Measurements from ENCODE around the gene ITPR1.

ITPR1 gene

DNA sequence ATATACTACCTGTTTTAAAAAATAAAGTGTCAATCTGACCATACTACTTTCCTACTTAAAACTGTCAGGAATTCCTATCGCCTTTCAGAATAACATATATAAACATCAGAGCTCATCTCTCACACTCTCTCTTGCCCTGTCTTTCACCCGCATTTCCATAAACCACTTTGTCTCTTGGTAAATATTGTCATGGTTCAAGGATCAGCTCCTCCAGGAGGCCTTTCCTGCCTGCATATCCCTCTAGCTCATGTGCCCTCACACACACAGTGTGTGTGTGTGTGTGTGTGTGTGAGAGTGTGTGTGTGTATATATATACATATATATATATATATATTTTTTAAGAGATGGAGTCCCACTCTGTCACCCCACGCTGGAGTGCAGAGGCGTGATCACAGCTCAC, 32.8 kb upstream of the ITPR1 start (continued):
- TF ChIP-seq ZEB2 (tag by site-specific recombination; IDR thresholded peaks at IDR 0.05) = no peak
- TF ChIP-seq ZSCAN23 (tag by site-specific recombination; IDR thresholded peaks at IDR 0.05) = no peak
- no peak for TF ChIP-seq ZNF354C (tag by site-specific recombination; IDR thresholded peaks at IDR 0.05; ENCODE audit: borderline replicate concordance, low read depth)
- no peak for TF ChIP-seq ZNF114 (tag by site-specific recombination; IDR thresholded peaks at IDR 0.05)
- TF ChIP-seq, protein P1, sequence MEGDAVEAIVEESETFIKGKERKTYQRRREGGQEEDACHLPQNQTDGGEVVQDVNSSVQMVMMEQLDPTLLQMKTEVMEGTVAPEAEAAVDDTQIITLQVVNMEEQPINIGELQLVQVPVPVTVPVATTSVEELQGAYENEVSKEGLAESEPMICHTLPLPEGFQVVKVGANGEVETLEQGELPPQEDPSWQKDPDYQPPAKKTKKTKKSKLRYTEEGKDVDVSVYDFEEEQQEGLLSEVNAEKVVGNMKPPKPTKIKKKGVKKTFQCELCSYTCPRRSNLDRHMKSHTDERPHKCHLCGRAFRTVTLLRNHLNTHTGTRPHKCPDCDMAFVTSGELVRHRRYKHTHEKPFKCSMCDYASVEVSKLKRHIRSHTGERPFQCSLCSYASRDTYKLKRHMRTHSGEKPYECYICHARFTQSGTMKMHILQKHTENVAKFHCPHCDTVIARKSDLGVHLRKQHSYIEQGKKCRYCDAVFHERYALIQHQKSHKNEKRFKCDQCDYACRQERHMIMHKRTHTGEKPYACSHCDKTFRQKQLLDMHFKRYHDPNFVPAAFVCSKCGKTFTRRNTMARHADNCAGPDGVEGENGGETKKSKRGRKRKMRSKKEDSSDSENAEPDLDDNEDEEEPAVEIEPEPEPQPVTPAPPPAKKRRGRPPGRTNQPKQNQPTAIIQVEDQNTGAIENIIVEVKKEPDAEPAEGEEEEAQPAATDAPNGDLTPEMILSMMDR (tag by site-specific recombination; IDR thresholded peaks at IDR 0.05) = no peak
- no peak for TF ChIP-seq ZNF2 (tag by site-specific recombination; IDR thresholded peaks at IDR 0.05)

GRCh38 chr3:4461468-4462090, 31.6 kb upstream of the ITPR1 start:
- H3K36me3 ChIP-seq (ENCODE audit: control insufficient read depth in 2 of 2, insufficient read depth in 1 of 2, low read length in 2 of 2) = no peaks in the 10 kb centered on the region
- no peak overlapping the region for H3K4me3 ChIP-seq (ENCODE audit: low read depth, low read length)
- TF ChIP-seq ZNF785 (tag by site-specific recombination; IDR thresholded peaks at IDR 0.05) (no peak), SCRT2 (tag by site-specific recombination; IDR thresholded peaks at IDR 0.05) (no peak), ZNF391 (tag by site-specific recombination; IDR thresholded peaks at IDR 0.05; ENCODE audit: borderline replicate concordance, low read depth) (no peak), ZNF354C (tag by site-specific recombination; IDR thresholded peaks at IDR 0.05; ENCODE audit: borderline replicate concordance, low read depth) (no peak), ZNF114 (tag by site-specific recombination; IDR thresholded peaks at IDR 0.05) (no peak), ZFP37 (tag by site-specific recombination; IDR thresholded peaks at IDR 0.05) (no peak), ZNF169 (tag by site-specific recombination; IDR thresholded peaks at IDR 0.05) (no peak), INSM2 (tag by site-specific recombination; IDR thresholded peaks at IDR 0.05) (no peak)
- TF ChIP-seq, protein P2, sequence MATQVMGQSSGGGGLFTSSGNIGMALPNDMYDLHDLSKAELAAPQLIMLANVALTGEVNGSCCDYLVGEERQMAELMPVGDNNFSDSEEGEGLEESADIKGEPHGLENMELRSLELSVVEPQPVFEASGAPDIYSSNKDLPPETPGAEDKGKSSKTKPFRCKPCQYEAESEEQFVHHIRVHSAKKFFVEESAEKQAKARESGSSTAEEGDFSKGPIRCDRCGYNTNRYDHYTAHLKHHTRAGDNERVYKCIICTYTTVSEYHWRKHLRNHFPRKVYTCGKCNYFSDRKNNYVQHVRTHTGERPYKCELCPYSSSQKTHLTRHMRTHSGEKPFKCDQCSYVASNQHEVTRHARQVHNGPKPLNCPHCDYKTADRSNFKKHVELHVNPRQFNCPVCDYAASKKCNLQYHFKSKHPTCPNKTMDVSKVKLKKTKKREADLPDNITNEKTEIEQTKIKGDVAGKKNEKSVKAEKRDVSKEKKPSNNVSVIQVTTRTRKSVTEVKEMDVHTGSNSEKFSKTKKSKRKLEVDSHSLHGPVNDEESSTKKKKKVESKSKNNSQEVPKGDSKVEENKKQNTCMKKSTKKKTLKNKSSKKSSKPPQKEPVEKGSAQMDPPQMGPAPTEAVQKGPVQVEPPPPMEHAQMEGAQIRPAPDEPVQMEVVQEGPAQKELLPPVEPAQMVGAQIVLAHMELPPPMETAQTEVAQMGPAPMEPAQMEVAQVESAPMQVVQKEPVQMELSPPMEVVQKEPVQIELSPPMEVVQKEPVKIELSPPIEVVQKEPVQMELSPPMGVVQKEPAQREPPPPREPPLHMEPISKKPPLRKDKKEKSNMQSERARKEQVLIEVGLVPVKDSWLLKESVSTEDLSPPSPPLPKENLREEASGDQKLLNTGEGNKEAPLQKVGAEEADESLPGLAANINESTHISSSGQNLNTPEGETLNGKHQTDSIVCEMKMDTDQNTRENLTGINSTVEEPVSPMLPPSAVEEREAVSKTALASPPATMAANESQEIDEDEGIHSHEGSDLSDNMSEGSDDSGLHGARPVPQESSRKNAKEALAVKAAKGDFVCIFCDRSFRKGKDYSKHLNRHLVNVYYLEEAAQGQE (tag by site-specific recombination; IDR thresholded peaks at IDR 0.05) = no peak
- TF ChIP-seq, protein P3, sequence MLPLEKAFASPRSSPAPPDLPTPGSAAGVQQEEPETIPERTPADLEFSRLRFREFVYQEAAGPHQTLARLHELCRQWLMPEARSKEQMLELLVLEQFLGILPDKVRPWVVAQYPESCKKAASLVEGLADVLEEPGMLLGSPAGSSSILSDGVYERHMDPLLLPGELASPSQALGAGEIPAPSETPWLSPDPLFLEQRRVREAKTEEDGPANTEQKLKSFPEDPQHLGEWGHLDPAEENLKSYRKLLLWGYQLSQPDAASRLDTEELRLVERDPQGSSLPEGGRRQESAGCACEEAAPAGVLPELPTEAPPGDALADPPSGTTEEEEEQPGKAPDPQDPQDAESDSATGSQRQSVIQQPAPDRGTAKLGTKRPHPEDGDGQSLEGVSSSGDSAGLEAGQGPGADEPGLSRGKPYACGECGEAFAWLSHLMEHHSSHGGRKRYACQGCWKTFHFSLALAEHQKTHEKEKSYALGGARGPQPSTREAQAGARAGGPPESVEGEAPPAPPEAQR (tag by site-specific recombination; IDR thresholded peaks at IDR 0.05) = no peak
- TF ChIP-seq, protein P4, sequence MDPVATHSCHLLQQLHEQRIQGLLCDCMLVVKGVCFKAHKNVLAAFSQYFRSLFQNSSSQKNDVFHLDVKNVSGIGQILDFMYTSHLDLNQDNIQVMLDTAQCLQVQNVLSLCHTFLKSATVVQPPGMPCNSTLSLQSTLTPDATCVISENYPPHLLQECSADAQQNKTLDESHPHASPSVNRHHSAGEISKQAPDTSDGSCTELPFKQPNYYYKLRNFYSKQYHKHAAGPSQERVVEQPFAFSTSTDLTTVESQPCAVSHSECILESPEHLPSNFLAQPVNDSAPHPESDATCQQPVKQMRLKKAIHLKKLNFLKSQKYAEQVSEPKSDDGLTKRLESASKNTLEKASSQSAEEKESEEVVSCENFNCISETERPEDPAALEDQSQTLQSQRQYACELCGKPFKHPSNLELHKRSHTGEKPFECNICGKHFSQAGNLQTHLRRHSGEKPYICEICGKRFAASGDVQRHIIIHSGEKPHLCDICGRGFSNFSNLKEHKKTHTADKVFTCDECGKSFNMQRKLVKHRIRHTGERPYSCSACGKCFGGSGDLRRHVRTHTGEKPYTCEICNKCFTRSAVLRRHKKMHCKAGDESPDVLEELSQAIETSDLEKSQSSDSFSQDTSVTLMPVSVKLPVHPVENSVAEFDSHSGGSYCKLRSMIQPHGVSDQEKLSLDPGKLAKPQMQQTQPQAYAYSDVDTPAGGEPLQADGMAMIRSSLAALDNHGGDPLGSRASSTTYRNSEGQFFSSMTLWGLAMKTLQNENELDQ (tag by site-specific recombination; IDR thresholded peaks at IDR 0.05; ENCODE audit: low read depth) = no peak
- no peaks in the 10 kb centered on the region for H3K9me3 ChIP-seq (ENCODE audit: control insufficient read depth, insufficient read depth, low read depth, low read length)
- POLR2A ChIA-PET = no interaction called here
- H3K4me1 ChIP-seq (ENCODE audit: control insufficient read depth, insufficient read depth, low read length) = no peaks in the 10 kb centered on the region
- CTCF ChIA-PET = no interaction called here
- H3K27ac ChIP-seq (ENCODE audit: extremely low read depth, low read depth, low read length) = no peak overlapping the region

Measured in HEK293 (cell line).